ENCODE data around the gene ADAMTSL3. TPM values are rescaled to one million over a fixed set of nuclear protein-coding genes. Genes with fewer than 3 reads are reported as not detected.

ADAMTSL3 gene, protein sequence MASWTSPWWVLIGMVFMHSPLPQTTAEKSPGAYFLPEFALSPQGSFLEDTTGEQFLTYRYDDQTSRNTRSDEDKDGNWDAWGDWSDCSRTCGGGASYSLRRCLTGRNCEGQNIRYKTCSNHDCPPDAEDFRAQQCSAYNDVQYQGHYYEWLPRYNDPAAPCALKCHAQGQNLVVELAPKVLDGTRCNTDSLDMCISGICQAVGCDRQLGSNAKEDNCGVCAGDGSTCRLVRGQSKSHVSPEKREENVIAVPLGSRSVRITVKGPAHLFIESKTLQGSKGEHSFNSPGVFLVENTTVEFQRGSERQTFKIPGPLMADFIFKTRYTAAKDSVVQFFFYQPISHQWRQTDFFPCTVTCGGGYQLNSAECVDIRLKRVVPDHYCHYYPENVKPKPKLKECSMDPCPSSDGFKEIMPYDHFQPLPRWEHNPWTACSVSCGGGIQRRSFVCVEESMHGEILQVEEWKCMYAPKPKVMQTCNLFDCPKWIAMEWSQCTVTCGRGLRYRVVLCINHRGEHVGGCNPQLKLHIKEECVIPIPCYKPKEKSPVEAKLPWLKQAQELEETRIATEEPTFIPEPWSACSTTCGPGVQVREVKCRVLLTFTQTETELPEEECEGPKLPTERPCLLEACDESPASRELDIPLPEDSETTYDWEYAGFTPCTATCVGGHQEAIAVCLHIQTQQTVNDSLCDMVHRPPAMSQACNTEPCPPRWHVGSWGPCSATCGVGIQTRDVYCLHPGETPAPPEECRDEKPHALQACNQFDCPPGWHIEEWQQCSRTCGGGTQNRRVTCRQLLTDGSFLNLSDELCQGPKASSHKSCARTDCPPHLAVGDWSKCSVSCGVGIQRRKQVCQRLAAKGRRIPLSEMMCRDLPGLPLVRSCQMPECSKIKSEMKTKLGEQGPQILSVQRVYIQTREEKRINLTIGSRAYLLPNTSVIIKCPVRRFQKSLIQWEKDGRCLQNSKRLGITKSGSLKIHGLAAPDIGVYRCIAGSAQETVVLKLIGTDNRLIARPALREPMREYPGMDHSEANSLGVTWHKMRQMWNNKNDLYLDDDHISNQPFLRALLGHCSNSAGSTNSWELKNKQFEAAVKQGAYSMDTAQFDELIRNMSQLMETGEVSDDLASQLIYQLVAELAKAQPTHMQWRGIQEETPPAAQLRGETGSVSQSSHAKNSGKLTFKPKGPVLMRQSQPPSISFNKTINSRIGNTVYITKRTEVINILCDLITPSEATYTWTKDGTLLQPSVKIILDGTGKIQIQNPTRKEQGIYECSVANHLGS (N-terminal part only)
- total RNA-seq: 0.17 to 0.49 TPM in 2 of 3 replicates, not detected in the other
- long read RNA-seq: 0 reads

DNA sequence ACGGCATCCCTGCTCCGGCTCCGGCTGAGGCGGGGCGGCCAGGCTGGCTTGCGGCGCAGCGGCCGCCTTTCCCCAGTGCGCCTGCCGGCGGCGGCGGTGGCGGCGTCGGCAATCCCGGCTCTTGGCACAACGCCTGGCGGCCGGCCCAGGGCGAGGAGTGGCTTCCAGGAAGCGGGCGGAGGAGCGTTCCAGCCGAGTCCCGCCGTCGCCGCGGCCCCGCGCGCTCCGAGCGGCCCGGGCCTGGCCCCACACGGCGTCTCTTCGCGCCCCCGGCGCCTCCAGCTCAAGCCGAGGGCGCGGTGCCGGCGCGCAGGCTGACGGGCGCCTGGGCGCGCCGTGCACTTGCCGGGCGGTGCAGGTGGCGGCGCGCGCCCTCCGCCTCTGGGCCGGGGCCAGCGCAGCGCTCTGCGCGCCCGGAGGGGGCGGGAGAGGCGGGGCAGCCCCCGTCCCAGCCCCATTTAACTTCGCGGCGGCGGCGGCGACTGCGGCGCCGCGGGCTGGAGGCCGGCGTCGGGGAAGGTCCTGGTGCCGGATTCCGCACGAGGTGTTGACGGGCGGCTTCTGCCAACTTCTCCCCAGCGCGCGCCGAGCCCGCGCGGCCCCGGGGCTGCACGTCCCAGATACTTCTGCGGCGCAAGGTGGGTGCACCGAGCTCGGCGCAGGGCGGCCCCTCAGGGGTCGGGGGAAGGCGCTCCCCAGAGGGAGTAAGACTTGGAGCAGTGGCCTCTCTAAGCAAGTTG lies at the start of gene ADAMTSL3:
ADAMTSL3 (plus strand) TSS at position 485 of the 740 bp plus-strand sequence. CDS start 1,639 bp downstream, outside the sequence.
- no peak for TF ChIP-seq CTCF (IDR thresholded peaks at IDR 0.05)
- Mint-ChIP-seq H3K27me3 (ENCODE audit: low read depth) (peaks cover 55% of the 10 kb centered on the region), H3K4me1 (ENCODE audit: low read depth) (no peaks in the 10 kb centered on the region), H3K36me3 (ENCODE audit: low read depth) (no peaks in the 10 kb centered on the region), H3K4me3 (ENCODE audit: unreplicated experiment) (no peak within 1 kb of the TSS), H3K9me3 (ENCODE audit: low read depth) (peaks cover 2% of the 10 kb centered on the region), H3K27ac (ENCODE audit: unreplicated experiment) (no peak within 1 kb of the TSS)
- DNase-seq (ENCODE audit: low spot score): no peak

GRCh38 chr15:83604549-83604948 lies 49.4 kb upstream of the ADAMTSL3 start:
- Mint-ChIP-seq H3K27me3 (ENCODE audit: low read depth) (peaks cover 2% of the 10 kb centered on the region), H3K36me3 (ENCODE audit: low read depth) (no peaks in the 10 kb centered on the region)
- TF ChIP-seq CTCF (IDR thresholded peaks at IDR 0.05): no peak

GRCh38 chr15:83605111-83605945 lies 48.6 kb upstream of the ADAMTSL3 start:
- DNase-seq (ENCODE audit: low spot score): no peak
- peaks cover 11% of the 10 kb centered on the region for H3K9me3 Mint-ChIP-seq (ENCODE audit: low read depth)
- TF ChIP-seq CTCF (IDR thresholded peaks at IDR 0.05): no peak
- peaks cover 8% of the 10 kb centered on the region for H3K4me1 Mint-ChIP-seq (ENCODE audit: low read depth)
- peaks cover 2% of the 10 kb centered on the region for H3K27me3 Mint-ChIP-seq (ENCODE audit: low read depth)
- no peaks in the 10 kb centered on the region for H3K36me3 Mint-ChIP-seq (ENCODE audit: low read depth)
- H3K4me3 Mint-ChIP-seq (ENCODE audit: unreplicated experiment): no peak overlapping the region
- H3K27ac Mint-ChIP-seq (ENCODE audit: unreplicated experiment): no peak overlapping the region

More at GRCh38 chr15:83604549-83604948, 49.4 kb upstream of the ADAMTSL3 start:
- H3K4me1 Mint-ChIP-seq (ENCODE audit: low read depth): peaks cover 8% of the 10 kb centered on the region
- no peak overlapping the region for H3K27ac Mint-ChIP-seq (ENCODE audit: unreplicated experiment)
- DNase-seq (ENCODE audit: low spot score): no peak
- peaks cover 19% of the 10 kb centered on the region for H3K9me3 Mint-ChIP-seq (ENCODE audit: low read depth)
- H3K4me3 Mint-ChIP-seq (ENCODE audit: unreplicated experiment): no peak overlapping the region

DNA sequence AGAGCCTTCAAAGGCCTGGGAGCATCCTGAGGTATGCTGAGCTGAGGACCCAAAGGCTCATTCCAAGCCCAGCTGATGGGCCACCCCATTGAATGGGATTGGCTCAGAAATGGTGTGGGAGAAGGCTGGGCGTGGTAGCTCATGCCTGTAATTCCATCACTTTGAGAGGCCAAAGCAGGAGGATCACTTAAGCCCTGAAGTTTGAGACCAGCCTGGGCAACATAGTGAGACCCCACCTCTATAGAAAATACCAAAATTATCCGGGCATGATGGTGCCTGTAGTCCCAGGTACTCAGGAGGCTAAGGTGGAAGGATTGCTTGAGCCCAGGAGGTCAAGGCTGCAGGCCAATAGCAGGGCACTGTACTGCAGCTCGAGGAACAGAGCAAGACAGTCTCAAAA lies 43.8 kb upstream of the ADAMTSL3 start:
- TF ChIP-seq CTCF (IDR thresholded peaks at IDR 0.05): no peak
- Mint-ChIP-seq H3K27me3 (ENCODE audit: low read depth) (peaks cover 2% of the 10 kb centered on the region), H3K4me3 (ENCODE audit: unreplicated experiment) (no peak overlapping the region), H3K4me1 (ENCODE audit: low read depth) (peaks cover 5% of the 10 kb centered on the region), H3K27ac (ENCODE audit: unreplicated experiment) (no peak overlapping the region), H3K36me3 (ENCODE audit: low read depth) (no peaks in the 10 kb centered on the region), H3K9me3 (ENCODE audit: low read depth) (no peaks in the 10 kb centered on the region)
- DNase-seq (ENCODE audit: low spot score): no peak
